HG02763 (cell line): ENCODE results near the gene GATA3.

Source experiments
- ATAC-seq: cut with Tn5 transposase; IDR thresholded peaks from one replicate; pipeline ENCODE4 v1.9.1; 2021; ENCODE audit warnings: mild to moderate bottlenecking, moderate library complexity; ENCODE audit not compliant: unreplicated experiment

GATA3 gene

GRCh38 chr10:8050556-8051108, 3.9 kb upstream of the GATA3 start:
- ATAC-seq = no peak

- ATAC-seq = no peak
Observed at GRCh38 chr10:8051109-8051821, 3.2 kb upstream of the GATA3 start.

GRCh38 chr10:8051851-8052257, 2.6 kb upstream of the GATA3 start:
- no peak for ATAC-seq

GRCh38 chr10:8052341-8052955, 2.0 kb upstream of the GATA3 start:
- ATAC-seq = no peak

GRCh38 chr10:8052956-8053445, 1.5 kb upstream of the GATA3 start:
- no peak for ATAC-seq

GRCh38 chr10:8053446-8054243, 843 bp upstream of the GATA3 start:
- peak; percentile 68 for ATAC-seq

GRCh38 chr10:8054244-8054493, 319 bp upstream of the GATA3 start:
- ATAC-seq = peak; percentile 9

- no peak for ATAC-seq
Observed at GRCh38 chr10:8055420-8056349, 1.2 kb downstream of the GATA3 start.

- ATAC-seq = no peak
Observed at GRCh38 chr10:8056378-8056777, 1.9 kb downstream of the GATA3 start.

GRCh38 chr10:8056871-8057331, 2.4 kb downstream of the GATA3 start:
- ATAC-seq = peak; percentile 20

GRCh38 chr10:8057636-8058273, 3.3 kb downstream of the GATA3 start:
- ATAC-seq = no peak

- no peak for ATAC-seq
Observed at GRCh38 chr10:8058274-8059111, 4.0 kb downstream of the GATA3 start.

GRCh38 chr10:8059191-8059936, 4.9 kb downstream of the GATA3 start:
- ATAC-seq = no peak

GRCh38 chr10:8060010-8060703, 5.7 kb downstream of the GATA3 start:
- ATAC-seq = peak; percentile 30

GRCh38 chr10:8060704-8061121, 6.2 kb downstream of the GATA3 start:
- no peak for ATAC-seq

- no peak for ATAC-seq
Observed at GRCh38 chr10:8061274-8062211, 7.1 kb downstream of the GATA3 start.
